Hindlimb muscle (tissue), 1 donor: Measurements from ENCODE around the gene SCUBE1. TPM values are rescaled to one million over a fixed set of nuclear protein-coding genes. Genes with fewer than 3 reads are reported as not detected.

Source experiments
- DNase-seq: peaks from one replicate; pipeline ENCODE4 v3.0.0-alpha.2; 2013
- polyA plus RNA-seq: library from polyadenylated mRNA; unstranded; fragments of 120-200 nt; gene quantifications from one replicate; pipeline ENCODE4 v1.2.1, GENCODE V29; 2013; ENCODE audit not compliant: insufficient read length

Gene SCUBE1
- polyA plus RNA-seq, 1 donor = 0.10 TPM

DNA sequence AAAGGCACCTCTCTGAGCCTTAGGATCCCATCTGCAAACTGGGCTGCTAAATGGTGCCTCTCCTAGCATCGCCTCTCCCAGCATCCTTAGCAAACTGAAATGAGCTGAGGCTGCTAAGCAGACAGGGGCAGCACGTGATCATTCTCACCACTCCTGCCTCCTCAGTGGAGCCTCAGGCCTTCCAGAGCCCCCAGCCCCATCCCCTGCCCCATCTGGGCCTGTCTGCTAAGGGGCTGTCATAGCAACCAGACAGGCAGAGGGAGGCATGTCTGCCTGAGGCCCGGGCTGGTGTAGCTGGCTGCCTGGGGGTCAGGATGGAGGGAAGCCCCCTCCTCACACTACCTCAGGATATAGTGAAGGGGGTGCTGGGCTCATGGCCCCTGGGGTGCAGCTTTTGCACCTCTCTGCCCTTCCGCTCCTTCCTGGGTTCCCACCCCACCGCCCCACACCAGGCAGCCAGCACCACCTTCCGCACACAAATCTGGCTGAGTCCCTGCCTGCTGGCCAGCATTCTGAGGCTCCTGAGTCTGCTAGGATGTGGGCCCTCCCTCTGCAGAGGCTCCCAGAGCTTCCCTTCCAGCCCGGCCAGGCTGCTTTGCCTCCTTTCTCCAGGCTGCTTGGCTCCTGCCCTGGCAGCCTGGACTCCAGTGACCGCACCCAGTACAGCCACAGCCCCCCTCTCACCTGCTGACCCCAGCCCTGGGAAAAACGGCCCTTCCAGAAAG is 108.7 kb downstream of the SCUBE1 start:
- DNase-seq = no peak

DNA sequence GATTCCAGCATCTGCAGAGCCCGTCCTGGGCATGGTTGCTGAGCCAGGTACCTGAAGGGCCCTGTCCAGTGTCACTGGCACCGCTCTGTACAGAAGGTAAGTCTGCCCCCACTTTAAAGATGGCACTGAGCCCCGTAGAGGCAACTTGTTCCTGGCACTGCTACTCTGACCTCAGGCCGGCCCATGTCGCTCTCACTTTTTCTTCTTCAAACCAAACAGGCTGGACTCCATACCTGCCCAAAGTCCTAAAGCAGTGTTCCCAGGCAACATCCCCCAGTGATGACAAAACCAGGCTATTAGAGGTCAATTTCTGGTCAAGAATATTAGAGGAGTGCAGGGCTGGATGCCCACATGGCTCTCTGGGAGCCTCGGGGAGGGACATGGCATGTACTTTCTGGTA is 109.6 kb downstream of the SCUBE1 start:
- DNase-seq = no peak

DNA sequence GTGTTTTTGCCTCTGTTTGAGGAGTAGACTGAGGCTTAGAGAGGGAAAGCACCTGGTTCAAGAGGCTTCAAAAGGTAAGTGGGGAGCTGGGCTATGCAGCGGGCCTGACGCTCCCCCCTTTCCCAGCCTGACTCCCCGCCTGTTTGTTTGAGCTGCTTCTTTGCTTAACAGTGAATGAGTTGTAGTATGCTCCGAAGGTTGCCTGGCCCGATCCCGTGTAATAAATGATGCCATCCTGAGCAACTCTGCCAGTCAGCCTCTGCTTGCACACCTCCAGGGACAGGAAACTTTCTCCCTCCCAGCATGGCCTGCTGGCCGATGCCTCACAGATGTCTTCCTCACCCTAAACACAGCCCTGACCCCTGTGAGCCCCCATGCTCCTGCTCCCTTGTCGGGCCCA is 110.7 kb downstream of the SCUBE1 start:
- DNase-seq = no peak

DNA sequence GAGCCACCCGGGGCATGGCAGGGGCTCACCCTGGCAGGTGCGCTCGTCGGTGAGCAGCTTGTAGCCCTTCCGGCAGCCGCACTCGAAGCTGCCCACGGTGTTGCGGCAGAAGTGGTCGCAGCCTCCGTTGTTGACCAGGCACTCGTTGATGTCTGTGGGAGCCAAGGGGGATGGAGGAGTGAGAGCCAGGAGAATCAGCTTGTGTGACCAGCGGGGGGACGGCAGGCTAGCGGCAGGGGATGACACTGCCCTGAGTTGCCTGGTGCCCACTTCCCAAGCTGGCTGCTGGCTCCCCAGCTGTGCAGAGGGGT is 111.5 kb downstream of the SCUBE1 start:
- DNase-seq = no peak

DNA sequence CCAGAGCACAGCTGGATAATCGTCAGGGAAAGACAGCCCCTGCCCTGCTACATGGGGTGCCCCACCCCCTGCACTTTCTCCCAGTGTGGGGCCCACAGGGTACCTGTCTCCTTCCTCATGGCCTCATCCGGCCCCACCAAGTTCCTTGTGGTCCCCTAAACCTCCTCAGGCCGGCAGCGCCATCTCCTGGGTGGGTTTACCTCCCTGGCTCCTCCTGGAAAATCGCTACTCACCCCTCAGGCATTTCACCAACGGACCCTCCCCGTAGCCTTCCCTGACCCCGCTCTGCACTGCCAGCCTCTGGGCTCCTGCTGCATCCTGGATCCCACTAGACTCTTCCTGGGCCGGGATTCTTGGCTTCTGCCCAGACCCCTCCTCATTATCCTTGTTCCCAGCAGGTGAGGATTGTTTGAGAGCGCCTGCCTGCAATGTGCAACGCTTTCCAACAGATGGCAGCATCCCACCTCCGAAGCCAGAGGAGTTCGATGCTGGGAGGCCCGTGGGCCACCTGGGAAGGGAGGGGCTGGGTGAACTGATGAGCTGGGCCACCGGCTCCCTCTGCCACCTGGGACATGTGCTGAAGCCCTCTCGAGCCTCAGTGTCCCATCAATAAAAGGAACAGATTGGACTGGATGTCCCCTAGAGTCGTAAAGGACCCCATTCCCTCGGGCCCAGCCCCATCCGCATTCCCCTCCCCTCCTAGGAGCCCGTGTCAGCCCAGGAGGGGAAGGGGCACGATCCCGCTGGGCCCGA is 112.0 kb downstream of the SCUBE1 start:
- no peak for DNase-seq

DNA sequence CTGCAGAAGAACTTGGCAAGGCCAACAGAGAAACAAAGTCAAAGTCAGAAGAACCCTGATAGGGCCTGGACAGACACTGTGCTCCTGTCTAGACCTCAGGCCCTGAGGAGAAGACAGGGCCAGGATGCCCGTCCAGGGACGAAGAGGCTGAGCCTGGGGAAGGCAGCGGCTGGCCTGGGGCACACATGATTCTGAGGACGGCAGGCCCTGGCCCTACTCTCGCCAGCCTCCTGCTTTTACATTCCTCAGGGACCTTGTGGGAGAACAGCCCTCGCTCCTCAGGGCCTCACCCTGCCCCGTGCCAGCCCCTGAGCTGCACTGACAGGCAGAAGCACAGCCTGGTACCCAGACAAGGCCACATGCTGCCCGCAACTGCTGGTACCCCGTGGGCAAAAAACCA is 112.6 kb downstream of the SCUBE1 start:
- no peak for DNase-seq

DNA sequence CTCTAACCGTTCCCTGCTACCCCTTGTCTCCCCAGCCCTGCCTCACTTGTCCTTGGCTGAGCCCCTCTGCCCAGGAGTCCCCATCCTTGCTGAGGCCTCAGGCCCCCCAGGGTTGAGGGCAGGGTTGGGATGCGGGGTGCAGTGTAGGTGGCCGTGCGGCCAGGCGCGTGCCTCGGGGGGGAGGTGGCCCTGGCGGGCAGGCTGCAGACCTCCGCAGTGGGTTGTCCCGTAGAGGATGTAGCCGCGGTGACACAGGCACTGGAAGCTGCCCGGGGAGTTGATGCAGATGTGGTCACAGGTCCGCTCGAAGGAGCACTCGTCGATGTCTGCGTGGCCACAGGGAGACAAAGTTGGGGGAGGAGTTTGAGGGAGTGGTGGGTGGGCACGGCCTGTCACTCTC is 114.3 kb downstream of the SCUBE1 start:
- no peak for DNase-seq

DNA sequence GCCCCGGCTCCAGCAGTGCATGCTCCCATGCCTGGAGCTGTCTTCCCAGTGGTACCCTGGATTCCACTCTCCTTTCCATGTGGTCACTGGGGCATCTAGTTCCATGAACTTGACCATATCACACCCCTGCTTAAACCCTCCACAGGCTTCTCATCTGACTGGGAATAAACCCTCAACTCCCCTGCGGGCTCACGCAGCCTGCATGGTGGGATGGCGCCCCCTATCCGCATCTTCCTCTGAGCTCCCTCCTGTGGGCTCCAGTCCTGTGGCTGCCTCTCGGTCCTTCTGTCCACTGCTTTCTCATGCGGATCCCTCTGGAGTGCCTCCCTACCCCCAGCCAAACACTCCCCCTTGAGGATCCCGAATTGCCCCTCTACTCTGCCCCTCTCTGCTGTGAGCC is 114.8 kb downstream of the SCUBE1 start:
- DNase-seq = no peak

DNA sequence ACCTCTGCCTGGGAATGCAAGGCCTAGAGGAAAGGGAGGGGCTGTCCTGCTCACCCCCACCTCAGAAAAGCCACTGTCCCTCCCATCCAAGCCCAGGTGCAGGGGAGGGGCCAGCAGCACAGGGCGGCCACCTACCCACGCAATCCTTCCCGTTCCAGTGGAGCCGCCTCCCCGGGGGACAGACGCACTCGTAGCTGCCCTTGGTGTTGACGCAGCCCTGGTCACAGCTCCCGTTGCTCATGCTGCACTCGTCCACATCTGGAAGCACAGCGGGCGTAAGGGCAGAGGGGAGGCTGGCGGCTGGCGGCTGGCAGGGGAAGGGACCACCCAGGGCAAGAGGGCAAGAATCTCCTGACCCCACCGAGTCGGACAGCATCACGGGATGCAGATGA is 115.9 kb downstream of the SCUBE1 start:
- no peak for DNase-seq

DNA sequence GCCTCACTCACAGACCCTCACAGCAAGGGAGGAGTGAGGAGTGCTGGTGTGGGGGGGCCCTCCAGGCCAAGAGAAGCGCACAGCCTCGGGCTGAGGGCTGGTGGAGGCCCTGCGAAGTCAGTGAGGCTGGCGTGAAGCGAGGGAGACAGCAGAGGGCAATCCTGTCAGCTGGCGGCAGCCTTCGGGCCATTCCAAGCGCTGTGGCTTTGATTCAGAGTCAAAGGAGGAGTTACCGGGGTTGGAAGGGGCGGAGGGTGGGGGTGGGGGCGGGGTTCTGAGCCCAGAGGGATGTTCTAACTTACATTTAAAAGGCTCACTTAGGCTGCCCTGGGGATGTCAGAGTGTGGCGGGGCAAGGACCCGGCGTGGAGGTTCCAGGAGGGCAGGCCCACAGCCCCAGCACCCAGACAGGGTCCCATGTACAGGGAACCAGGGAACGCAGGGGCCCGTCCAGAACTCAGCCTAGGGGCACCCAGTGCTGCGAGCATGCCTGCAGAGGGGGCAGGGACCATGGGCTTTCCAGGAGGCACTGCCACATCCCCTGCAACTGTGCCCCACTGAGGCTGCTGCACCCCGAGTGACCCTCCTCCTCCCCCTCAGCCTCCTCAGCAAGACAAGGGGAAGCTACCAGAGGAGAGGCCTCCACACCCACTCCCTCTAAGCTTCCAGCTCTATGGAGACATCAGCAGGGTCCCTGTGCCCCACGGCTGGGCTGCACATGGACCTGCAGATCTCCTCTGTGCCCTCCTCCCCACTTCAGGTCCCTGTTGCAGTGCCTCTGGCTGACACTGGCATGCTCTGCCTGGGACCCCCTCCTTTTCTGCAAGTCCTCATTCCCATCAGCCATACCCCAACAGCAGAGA is 116.6 kb downstream of the SCUBE1 start:
- no peak for DNase-seq

DNA sequence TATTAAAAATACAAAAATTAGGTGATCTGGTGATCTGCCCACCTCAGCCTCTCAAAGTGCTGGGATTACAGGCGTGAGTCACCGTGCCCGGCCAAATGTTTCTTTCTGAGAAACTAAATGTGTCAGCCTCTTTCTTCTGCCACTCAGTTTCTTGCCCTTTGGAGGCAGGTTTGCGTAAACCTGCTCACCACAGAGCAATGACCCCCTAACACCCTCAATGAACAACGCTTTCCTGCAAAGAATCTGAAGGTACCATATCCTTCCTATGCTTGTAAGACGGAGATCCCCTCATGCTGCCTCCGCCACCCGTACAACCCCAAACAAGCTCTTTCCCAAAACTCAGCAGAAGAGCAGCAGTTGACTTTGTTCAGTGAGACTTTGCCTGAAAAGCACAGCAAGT is 117.6 kb downstream of the SCUBE1 start:
- no peak for DNase-seq

DNA sequence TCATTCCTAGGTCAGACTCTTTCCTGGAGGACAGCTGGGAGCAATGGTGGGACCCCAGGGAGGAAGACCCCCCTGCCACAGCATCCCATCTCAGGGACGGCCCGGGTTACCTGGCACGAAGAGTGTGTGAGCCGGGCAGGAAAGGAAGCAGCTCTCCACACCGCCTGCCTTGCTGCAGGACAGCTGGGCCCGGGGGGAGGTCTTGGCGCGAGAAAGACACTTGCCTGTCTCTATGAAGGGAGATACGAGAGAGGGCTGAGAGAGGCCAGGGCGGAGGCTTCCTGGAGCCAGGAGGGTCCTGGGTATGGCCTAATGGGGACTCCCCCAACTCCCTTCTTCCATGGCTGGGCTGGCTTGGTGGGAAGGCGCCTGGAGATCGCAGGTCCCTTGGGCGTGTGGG is 120.2 kb downstream of the SCUBE1 start:
- no peak for DNase-seq

DNA sequence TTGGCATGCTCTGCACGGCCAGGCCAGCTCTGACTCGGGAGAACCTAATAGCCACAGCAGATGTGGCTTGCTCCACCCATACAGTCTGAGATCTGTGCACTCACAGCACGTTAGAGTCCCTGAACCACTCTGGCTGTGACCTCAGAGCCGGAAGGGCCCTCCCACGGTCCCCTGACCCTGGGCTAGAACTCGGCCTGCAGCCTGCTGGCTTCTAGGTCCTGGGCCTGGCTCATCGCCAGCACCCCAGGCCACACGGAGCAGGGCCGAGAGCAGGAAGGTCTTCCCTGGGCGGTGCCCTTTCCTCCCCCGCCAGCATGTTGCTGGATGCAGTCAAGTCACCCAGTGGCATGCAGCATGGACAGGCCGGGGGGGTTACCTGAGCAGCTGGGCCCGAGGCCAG is 120.9 kb downstream of the SCUBE1 start:
- DNase-seq = no peak

DNA sequence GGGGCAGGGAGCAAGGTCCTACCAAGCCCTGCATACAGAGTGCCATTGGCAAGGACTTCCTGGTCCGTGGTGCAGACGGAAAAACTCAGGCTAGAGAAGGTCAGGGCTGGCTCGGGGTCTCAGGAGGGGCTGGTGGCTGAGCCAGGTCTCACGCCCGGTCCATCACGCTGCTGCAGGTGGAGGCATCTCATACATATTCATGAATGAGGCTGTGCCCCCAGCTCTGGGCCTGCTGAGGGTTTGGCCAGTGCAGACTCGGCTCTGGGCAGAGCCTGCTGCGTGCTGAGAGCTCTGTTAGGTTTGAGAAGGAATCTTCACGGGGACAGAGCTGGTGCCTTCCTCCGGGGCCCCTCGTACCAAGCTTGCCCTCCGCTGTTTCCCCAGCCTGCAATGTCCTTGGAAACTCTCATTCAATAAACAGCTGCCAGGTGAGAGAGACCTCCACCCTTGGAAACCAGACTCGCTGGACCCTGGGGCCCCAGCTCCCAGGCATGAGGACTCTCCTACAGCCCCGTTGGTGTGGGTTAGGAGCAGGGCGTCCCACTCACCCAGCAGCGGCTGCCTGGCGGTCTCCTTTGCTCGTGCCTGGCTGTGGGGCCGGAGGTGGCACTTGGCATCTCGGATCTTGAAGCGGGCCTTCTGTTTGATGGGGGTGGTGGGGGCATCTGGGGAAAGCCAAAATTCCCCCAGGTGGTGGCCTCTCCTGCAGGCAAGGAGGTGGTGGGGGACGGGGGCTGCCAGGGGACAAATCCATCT is 122.4 kb downstream of the SCUBE1 start:
- DNase-seq = no peak

DNA sequence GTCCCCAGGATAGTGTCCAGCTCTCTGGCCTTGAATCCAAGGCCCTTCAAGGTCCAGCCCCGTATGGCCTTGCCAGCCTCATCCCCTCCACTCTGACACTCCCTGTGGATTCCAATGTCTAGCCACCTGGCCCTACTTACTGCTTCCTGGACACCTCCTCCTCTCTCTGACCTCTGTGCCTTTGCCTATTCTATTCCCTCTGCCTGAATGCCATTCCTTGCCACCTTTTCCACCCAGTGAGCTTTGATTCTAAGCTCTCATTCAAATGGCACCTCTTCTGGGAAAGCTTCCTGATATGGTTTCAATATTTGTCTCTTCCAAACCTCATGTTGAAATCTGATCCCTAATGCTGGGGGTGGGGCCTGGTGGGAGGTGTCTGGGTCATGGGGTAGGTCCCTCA is 124.4 kb downstream of the SCUBE1 start:
- DNase-seq = no peak

DNA sequence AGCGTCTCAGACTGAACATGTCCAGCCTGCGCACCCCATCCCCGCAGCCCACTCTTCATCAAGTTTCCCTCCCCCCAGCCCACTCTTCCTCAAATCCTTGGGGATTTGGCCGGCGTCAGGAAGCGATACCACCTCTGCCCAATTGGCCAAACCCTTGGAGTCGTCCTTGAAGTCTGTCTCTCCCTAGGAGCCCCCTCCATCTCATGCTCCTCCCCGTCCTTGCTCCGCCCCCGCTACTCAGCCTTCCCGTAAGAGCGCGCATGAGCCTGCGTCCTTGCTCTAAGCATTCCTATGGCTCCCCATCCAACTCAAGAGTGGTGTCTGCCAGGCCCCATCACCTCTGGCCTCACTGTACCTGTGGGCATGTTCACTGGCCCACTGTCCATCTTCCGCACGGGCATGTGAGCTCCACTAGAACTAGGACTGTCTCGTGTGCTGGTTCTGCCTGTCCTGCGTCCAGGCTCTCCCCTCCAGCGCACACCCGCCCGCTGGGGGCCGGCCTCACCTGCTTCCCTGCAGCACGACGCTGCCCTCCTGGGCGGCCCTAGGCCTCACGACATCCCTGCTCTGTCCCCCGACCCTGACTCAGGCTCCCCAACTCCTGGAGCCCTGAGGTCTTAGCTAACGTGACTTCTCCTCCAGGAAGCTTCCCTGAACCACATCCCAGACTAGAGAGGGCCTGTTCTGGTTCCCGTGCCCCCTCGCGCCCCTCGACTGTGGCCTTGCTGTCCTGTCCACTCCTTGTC is 125.7 kb downstream of the SCUBE1 start:
- no peak for DNase-seq

DNA sequence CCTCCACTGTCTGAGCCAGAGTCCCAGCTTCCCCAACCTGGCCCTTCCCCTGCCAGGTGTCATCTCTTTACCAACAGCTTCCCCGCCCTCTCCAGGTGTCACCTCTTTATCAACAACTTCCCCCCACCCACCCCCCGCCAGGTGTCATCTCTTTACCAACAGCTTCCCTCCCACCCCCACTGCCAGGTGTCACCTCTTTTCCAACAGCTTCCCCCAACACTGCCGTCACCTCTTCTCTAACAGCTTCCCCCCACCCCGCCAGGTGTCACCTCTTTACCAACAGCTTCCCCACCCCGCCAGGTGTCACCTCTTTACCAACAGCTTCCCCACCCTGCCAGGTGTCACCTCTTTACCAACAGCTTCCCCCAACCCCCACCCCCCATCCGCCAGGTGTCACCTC is 126.4 kb downstream of the SCUBE1 start:
- no peak for DNase-seq

DNA sequence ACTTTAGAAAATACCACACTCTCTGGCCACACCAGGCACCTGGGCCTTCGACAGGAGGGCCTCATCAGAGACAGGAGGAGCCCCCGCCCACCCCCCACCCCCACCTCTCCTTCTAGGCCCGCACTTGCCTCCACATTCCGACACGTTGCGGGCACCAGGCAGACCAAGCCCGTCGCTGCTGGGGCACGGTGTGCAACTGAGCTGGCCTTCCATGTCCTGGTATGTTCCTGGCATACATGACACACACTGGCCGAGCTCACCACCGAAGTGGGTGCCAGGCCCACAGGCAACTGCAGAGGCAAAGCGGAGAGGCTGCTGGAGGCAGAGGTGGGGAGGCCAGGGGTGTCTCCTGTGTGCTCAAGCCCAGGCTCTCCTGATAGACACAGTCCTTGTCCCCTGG is 129.2 kb downstream of the SCUBE1 start:
- DNase-seq = no peak

DNA sequence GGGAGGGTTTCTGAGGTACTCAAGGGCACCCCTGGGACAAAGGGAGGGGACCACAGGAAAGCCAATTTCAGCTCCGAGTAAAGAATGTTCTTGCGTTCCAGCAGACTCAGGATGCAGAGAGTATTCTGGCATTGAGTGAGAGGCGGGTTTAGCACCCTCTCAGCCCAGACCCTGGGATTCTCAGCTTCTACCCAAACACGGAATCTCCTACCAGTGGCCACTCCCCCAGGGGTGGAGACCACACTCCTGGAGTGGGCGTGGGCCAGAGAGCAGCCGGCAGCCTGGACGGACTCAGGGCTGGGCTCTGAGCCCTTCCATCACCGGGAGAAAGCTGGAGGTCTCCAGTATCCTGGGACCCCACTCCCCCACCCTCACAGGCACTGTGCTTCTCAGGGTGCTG is 130.1 kb downstream of the SCUBE1 start:
- no peak for DNase-seq

DNA sequence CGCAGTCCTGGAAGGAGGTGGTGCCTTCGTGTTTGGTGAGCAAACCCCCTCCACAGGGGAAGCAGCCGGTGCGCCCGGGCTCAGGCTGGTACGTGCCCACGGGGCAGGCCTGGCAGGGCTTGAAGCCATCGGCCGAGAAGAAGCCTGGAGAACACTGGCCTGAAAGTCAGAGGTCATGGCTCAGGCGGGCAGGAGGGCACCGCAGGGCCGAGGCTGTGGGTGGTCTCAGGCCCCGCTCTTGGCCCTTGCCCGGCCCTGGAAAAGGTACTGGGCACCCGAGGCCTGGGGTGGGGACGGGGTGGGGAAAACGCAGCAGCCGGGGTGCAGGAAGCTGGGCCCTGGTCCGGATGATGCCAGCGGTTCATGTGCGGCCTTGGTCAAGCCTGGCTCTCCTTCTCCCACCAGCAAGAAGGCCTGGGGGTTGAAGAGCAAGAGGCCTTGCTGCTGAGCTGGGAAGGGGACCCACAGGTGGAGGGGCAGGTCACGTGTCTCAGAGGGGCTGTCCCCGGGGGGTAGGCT is 130.7 kb downstream of the SCUBE1 start:
- DNase-seq = no peak

DNA sequence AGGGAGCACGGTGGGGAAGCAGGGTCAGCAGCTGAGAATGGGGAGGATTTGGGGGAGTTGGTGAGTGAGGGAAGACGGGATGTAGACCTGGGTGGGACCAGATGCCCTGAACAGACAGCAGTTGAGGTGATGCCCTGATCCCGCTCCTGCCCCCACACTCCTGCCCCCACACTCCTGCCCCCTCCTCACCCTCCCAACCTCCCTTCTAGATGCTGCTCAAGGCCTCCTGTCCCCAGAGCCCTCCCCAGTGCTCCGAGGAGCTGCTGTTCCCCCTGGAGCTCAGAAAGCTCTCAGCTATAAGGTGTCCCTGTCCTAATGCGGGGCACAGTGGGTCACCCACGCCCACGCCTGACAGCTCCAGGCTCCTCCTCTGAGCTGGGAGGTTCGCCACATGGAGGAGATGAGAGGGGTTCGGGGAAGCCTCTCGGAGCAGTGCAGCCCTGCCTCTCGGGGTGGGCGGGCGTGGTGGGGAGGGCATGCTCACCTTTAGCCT is 131.2 kb downstream of the SCUBE1 start:
- no peak for DNase-seq
